Stimulated activated CD8-positive, alpha-beta memory T cell treated with anti-CD3 and anti-CD28 coated beads, Interleukin-2, amount 100 ng/mL, for 1 hour (primary cell): ENCODE data around the gene SLC9A9.

ENCODE experiments used
- DNase-seq, 2 donors: peaks; one replicate each; pipeline ENCODE4 v3.0.0-alpha.2; 2020; ENCODE audit warnings: low read depth in 2 of 2

Gene SLC9A9

DNA sequence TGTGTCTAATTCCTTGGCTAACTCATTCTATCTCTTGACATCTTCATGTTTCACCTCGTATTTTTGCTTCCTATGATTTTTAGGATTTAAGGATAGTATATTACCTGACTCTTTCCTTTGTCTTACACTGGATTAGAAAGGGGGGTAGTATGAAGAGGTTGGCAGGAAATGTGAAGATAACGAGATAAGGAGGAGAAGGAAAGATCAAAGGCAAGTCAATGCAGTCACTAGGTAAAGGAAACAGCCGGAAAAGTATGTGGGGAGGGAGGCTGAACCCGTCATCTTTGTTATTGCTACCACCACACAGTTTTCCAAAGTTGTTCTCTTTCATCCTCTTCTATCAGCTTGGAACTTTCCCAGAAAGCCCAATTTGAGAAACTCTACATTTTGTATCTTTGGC is 90.6 kb downstream of the SLC9A9 start:
- DNase-seq = no peak

DNA sequence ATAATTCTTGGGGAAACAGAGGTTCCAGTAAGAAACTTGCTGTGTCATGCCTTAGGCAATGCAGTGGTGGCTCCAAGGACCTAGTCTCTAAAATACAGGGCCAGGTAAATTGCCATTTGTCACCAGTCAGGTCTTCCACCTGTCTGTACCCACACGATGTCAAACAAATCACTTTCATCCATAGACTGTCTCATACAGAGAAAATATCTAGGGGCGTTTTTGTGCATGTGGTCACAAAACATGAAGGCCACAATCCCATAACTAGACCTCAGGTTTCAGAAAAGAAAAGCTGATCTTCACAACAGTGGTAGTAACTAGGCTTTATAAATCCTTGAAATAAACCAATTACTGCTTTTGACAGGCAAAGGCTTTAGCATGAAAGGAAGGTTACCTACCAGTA is 92.3 kb downstream of the SLC9A9 start:
- DNase-seq = no peak

DNA sequence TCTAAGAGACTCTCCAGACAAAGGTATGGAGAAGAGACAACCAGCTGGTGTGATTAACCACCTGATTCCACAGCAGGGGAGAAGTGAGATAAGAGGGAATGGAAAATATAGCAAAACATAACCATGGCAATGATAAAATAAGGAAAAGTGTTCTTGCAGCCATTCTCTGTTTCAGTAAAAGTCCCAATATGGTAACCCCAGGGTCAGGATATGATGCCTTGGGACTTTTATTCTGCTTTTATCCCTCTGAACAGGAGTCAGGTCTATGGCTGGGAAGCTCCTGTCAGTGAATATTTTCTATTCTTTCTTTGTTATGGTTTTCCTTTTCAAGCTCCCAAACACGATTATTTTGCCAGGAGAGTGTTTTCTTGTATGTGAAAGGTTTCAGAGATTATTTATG is 94.2 kb downstream of the SLC9A9 start:
- no peak for DNase-seq

DNA sequence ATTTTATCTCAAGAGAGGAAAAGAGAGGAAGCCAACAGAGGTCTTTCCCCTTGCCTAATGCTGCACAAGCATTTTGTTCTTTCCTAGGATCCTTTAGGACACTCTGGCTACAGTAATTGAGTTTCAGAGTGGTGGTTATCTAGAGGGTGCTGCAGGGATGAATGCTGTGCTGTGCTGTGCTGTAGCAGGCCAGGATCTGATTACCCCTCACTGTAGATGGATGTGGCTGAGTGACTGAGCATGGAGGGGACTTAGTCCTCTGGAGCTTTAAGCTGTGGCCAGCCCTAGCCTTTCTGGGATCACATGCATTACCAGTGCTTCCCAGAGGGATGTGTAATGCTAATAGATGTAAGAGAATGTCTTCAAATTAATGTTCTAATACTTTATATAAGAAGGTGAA is 94.8 kb downstream of the SLC9A9 start:
- no peak for DNase-seq

DNA sequence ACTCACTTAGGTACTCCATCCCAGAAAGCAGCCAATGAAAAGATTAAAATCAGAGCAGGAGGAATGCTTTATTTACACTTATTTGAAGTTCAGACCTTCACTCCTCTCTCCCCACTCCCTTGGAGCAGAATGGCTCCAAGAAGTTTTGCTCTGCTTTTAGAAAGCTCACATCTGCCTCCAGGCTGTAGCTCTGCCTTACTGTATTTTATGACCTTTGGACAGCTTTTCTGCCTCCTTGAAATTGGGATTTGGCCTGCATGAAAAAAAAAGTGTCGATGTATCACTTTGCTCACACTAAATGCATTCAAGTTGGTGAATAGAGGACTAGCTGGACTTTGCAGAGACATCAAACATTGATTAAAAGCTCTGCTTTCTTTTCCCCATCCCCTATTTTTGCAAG is 95.3 kb downstream of the SLC9A9 start:
- no peak for DNase-seq

DNA sequence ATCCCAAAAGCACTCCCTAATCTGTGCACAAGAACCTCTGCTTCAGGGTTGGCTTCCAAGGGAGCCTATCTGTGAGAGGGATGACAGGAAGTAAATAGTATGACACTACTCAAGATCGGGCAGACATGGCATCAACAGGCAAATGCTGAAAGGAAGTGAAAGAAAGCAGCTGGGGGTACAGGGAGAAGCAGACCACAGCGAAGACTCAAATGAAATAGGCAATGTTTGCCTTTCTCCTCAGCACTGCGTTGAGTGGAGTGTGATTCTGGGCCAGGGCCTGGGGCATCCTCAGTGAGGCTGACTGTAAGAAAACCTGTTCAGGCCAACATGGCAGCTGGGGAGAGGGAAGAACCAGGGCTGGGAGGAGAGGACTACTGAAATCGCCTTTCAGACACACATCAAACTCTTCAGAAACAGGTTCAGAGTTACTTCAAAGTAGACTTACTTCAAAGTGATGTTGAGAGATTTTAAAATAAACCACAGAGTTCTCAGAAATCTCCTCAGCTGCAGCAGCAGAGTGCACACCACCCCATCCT is 96.6 kb downstream of the SLC9A9 start:
- DNase-seq = no peak

DNA sequence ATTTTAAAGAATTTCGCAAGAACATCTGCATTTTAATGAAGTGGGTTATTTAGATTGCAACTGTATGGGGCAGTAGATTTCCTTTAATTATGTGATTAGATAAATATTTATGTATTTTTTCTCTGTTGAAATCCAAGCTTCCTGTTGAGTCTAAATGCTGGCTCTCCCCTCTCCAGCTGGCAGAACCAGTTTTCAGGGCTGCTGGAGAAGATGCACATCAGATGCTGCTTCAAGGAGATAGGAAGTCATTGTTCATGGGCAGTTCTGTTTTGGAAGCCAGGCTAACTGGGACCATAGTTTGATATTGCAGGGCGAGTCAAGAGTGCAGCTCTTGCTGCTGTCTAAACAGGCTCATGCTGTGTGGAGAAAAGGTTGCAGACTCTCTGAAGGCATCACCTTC is 97.4 kb downstream of the SLC9A9 start:
- DNase-seq = no peak

DNA sequence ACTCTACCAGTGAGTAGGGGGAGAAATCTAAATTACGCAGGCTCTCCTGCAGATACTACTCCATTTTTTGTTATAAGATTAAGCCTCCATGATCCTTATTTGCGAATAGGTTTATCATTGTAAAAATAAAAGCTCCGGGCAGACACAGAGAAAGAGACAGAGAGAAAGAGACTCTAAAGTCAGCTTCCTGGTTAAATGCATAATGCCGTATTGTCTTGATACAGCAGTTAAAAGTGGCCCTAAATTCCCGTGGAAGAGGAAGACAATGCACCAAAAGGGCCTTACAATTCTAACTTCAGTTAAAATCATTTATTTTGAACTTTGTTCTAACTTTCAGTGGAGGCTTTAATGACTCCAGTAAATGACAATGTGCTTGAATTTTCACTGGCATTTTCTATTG is 98.3 kb downstream of the SLC9A9 start:
- no peak for DNase-seq

DNA sequence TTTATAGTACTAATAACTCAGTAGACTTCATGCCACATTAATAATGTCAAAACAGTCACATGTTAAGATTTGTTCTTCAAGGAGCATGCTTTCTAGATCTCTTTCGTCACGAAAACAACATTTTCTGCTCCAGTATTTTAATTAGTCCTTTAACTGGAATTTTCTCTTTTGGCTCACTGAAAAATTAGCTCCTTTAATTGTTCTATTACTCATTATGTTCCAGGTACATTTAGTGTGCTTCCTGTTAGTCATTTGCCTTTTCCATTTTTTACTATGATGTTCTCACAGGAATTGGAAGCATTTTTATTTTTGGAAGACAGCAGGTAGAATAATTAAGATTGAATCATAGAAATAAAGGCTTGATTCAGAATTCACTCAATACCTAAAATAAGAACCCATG is 111.2 kb downstream of the SLC9A9 start:
- DNase-seq = no peak

DNA sequence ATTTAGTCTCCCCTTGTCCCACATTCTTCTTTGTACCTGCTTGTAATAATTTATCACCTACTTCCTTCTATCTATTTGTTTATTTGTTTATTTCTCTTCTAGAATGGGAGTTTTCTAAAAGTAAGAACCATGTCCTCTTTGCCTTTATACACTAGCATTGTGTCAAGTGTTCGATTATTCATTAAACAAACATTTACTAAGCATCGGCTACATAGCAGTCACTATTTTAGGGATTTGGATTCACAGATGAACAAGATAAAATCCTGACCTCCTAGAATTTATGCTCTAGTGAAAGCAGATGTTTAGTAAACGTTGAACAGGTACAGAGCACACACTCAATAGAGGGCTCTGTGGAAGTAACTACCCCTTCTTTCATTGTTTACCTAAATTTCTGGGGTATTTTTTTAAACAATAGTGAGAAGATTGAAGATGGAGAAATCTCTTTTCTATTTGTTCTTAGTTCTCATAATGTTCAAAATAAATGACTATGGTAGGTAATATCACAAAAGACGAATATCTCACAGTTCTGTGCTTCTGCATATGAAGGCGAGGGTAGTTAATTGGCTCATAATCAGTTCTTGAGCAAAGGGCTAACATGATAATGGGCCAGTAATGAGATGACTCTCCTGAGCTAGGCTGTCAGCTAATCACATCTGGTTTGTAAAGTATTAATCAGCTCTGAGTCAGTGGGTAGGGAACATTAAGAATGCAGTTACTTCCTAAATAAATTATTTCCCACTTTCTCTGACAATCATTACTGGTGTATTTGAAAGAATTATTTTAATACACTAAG is 111.9 kb downstream of the SLC9A9 start:
- no peak for DNase-seq

DNA sequence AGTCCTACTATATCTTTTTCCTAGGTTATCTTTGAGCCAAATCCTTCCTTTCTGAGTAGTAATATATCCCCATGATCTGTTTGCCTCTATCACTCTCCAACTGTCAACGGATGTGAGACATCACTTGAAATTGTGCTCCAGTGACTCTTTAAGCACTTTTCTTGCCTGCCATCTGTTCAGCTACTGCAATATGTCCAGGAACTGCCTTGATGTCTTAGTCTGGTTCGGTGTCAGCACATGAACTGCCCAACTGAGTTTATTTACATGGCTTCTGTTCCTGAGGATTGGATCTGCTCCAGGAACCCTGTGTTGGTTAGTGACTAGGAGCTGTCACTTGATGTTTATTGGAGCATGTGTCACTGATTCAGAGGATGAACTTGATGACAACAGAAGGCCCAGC is 116.5 kb downstream of the SLC9A9 start:
- no peak for DNase-seq

DNA sequence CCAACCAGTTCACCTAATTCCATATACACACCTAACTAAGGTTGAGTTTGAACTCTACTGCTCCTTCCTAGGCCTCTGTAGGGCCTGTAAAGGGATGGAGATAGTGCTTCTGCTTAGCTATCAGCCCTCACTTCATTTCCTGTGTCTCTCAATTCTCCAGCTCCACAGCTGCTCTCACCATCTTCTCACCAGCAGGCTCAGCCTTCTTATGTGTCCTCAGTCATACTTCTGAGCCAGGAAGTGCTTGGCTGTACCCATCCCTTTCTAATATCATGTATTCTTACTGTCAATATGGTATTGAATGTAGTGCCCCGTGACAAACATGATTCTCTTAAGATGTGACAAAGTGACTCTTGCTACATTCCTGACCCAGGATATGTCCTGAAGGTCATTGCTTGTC is 116.9 kb downstream of the SLC9A9 start:
- no peak for DNase-seq

DNA sequence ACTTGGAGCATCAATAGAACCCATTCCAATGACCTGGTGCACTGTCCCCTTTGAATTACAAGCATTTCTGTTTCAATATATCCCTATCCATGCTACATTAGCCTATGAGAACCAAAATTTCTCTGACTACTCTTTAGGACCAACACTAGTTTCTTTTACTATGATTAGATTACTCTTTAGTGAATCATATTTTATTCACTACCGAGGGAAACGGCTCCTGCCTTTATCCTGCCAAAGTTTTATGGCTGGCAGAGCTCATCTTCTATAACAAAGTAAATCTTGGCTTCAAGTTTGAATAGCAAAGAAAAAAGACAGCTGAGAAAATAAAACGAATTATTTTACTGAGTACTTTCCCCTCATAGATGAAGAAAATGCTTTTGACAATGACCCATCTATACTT is 120.9 kb downstream of the SLC9A9 start:
- no peak for DNase-seq

DNA sequence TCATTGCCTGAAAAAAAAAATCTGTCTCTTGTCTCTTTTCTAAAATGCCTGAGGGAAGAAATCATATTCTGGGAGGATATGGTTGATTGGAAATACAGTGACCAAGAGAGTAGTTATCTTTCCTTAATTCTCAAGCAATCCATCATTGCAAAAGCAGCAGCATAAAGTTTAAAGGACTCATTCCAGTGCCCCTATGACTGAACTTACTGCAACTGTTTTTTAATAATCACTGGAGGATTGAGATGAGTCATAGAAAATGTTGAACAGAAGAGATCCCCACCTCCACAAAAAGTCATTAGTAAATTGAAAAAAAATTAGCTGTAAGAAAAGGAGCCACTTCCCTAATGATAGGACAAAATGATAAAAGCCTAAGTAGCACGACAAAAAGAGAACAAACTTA is 121.5 kb downstream of the SLC9A9 start:
- DNase-seq = no peak

DNA sequence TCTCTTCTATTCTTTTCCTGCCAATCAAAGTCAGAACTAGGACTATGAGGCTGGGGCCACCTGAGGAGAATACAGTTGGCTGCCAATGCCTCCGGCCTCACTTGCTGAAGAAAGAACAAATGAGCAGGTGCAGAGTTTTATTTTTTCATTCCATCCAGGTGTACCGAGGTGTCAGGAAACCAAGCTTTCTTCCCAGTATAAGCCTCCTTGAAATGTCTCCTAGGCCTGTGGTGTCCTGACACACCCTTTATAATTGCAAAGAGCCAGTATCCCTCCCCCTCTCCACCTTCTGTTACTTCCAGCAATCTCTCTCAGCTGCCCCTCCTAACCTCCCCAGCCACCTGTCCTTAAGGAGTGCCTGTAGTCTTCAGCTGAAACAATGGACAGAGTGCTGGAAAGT is 127.9 kb downstream of the SLC9A9 start:
- DNase-seq = no peak

DNA sequence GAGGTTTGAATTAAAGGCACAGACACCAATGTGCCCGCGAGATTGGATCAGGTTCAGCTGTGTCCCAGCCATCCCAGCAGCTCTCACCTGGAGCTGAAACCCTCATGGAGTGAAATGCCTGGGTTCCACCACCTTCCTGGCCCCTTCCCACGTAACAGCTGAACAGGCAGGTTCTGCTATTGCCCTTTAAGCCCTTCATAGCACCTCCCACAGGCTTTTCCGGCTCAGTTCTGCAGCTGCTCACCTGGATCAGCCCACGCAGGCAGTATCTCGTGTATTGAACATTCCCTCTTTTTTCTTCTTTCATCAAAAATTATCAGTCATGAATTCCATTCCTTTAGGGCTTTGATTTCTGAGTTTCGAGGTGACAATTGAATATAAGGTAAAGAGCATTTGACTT is 129.8 kb downstream of the SLC9A9 start:
- no peak for DNase-seq

DNA sequence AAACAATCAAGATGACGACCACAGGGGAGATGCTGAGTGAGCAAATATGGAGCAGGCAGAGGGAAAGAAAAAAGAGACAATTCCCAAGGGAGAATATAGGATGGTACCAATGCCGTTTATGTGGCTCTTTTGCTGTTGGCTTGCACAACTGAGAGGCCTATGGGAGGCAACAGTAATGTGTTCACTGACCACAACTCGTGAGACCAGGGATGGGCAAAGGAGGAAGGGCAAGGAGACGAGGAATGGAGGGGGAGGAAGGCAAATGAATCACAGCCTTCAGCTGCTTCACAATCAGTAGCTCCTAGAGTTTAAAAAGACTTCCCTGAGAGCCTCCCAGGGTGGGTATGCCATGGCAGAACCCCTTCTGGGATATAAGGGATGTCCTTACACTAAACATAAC is 131.5 kb downstream of the SLC9A9 start:
- no peak for DNase-seq

DNA sequence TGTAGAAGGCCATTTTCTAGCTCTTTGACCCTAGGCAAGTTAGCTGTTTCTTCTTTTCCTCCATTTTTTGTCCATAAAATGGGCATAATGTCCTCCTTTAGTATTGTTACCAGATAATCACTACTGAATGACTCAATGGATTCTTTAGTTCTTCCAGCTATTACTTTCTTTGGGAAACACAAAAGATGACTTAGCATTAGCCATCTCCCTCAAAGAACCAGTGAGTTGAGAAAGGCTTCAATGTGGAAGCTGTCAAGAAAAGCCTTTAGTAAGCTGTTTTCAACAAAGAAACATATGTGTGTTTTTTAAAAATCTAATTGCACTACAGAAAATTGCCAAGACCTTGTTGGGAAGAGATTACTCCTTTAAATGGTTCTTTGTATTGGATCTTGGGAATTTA is 135.7 kb downstream of the SLC9A9 start:
- no peak for DNase-seq

DNA sequence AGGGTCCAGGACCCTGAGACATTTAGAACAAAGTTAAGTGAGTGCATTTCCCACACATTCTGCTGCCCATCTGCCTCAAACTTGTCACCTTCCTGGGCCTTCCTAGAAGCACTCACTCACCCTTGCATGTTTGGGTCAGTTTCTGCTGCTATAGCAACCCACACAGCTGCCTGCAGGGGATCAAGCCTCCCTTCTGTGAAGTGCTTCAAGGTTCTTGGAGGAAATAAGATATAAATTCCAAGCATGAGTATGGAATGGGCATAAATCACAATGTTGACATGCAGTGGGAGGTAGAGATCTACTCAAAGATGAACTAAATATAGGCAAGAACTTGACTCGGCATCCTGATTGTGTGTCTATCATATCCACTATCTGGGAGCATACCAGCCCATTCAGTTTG is 140.4 kb downstream of the SLC9A9 start:
- DNase-seq = no peak

DNA sequence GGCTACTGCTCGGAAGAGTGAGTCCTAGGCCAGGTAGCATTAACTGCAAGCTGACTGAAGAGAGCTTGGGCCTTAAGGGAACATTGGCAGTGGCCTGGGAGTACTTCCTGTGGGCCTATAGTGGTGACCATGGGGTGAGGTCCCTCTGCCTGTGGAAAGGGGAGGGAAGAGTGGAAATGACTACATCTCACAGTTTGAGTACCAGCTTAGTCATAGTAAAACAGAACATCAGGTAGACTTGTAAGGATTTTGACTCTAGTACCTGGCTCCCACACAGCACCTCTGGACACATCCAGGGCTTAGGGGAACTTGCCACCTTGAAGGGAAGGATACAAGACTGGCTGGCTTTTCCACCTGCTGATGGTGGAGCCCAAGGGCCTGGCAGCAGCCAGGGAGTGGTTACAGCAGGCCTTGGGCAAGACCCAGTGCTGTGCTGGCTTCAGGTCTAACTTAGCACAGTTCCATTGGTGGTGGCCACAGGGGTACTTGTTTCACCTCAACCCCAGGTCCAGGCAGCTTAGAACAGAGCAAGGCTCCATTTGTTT is 147.8 kb downstream of the SLC9A9 start:
- DNase-seq = no peak

DNA sequence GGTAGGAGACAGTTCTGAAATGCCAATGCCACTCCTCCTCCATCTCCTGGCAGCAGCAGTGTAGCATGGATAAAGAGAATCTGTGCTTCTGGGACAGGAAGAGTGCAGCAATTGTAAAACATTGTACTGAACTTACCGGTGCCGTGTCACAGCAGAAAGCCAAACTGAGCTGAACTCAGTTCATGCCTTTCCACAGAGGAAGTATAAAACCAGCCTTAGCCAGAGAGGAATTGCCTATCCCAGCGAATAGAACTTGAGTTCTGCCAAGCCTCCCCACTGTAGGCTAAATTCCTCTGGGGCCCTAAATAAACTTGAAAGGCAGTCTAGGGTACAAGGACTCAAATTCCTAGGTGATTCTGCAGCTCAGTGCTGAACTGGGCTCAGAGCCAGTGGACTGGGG is 148.8 kb downstream of the SLC9A9 start:
- DNase-seq = no peak

DNA sequence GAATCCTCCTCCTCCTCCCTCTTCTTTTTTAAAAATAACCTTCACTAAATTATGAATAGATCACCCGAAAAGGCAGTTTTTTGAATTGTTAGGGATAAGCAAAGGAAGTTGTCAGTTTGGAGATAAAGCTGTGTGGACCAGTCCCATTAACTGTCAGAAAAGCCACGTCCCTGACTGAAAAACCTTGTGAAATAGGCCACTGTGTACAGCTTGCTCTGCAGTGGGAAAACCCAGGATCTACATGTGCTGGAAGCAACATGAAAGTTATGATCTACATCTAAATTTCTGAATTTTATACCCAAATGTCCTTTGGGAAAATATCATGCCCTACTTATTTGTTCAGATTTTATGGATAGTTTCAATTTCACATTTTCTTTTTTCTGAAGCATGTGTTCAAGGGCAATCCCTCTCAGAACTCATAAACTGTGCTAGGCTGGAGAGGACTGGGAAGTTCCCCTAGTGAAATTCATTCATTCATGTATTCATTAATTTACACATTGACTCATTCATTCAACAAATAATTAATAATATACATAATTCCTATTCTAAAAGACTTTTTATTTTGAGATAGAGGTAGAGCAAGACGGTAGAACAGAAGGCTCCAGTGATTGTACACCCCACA is 149.5 kb downstream of the SLC9A9 start:
- no peak for DNase-seq

DNA sequence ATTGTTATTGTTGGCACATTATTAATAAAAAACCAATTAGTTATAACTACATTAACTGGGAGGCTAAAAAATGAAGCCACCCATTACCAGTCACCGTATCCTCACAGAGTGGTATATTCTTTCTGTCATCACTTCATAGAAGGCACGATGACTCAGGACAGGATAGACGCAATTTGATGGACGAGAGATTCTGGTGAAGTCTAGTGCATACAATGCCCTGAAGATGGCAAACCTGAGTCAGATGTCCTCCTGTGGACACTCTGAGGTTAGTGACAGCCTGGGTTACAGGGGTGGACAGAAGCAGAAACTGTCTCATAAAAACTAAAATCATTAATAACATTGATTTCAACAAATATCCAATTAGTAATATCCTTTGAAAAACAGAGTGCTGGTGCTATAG is 150.3 kb downstream of the SLC9A9 start:
- DNase-seq = no peak
